Nephron progenitor cell (in vitro differentiated cells): ENCODE data around the gene TFEB.

Experiments
- DNase-seq: peaks from one replicate; pipeline ENCODE4 v3.0.0; 2021
- H3K27ac Mint-ChIP-seq: 2 replicates; pipeline ENCODE4 v1.8.0; 2021; ENCODE audit warnings: mild to moderate bottlenecking, moderate library complexity, mixed read lengths
- H3K27me3 Mint-ChIP-seq: 2 replicates; pipeline ENCODE4 v1.8.0; 2021; ENCODE audit warnings: mild to moderate bottlenecking, low read depth, mixed read lengths; ENCODE audit not compliant: poor library complexity
- H3K36me3 Mint-ChIP-seq: 2 replicates; pipeline ENCODE4 v1.8.0; 2021; ENCODE audit warnings: low read depth, mixed read lengths
- H3K4me1 Mint-ChIP-seq: 2 replicates; pipeline ENCODE4 v1.8.0; 2021; ENCODE audit warnings: mixed read lengths
- H3K4me3 Mint-ChIP-seq: 2 replicates; pipeline ENCODE4 v1.8.0; 2021; ENCODE audit warnings: mild to moderate bottlenecking, moderate library complexity, mixed read lengths
- H3K9me3 Mint-ChIP-seq: 2 replicates; pipeline ENCODE4 v1.8.0; 2021; ENCODE audit warnings: mild to moderate bottlenecking, moderate library complexity, mixed read lengths
- TF ChIP-seq, protein P1 (sequence below): fragments of 200-600 bp; sonication (generic); IDR thresholded peaks from 2 replicates; pipeline ENCODE4 v1.5.0; 2021; ENCODE audit warnings: antibody characterized with exemption

Gene TFEB

GRCh38 chr6:41736186-41736733 lies 852 bp upstream of the TFEB start:
- Mint-ChIP-seq H3K36me3 (no peaks in the 10 kb centered on the region), H3K9me3 (no peaks in the 10 kb centered on the region), H3K27ac (no peak overlapping the region), H3K4me1 (peaks cover 26% of the 10 kb centered on the region), H3K27me3 (peaks cover 4% of the 10 kb centered on the region), H3K4me3 (peak overlapping the region; percentile 70)
- TF ChIP-seq, protein P1, sequence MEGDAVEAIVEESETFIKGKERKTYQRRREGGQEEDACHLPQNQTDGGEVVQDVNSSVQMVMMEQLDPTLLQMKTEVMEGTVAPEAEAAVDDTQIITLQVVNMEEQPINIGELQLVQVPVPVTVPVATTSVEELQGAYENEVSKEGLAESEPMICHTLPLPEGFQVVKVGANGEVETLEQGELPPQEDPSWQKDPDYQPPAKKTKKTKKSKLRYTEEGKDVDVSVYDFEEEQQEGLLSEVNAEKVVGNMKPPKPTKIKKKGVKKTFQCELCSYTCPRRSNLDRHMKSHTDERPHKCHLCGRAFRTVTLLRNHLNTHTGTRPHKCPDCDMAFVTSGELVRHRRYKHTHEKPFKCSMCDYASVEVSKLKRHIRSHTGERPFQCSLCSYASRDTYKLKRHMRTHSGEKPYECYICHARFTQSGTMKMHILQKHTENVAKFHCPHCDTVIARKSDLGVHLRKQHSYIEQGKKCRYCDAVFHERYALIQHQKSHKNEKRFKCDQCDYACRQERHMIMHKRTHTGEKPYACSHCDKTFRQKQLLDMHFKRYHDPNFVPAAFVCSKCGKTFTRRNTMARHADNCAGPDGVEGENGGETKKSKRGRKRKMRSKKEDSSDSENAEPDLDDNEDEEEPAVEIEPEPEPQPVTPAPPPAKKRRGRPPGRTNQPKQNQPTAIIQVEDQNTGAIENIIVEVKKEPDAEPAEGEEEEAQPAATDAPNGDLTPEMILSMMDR = no peak
- DNase-seq = no peak

DNA sequence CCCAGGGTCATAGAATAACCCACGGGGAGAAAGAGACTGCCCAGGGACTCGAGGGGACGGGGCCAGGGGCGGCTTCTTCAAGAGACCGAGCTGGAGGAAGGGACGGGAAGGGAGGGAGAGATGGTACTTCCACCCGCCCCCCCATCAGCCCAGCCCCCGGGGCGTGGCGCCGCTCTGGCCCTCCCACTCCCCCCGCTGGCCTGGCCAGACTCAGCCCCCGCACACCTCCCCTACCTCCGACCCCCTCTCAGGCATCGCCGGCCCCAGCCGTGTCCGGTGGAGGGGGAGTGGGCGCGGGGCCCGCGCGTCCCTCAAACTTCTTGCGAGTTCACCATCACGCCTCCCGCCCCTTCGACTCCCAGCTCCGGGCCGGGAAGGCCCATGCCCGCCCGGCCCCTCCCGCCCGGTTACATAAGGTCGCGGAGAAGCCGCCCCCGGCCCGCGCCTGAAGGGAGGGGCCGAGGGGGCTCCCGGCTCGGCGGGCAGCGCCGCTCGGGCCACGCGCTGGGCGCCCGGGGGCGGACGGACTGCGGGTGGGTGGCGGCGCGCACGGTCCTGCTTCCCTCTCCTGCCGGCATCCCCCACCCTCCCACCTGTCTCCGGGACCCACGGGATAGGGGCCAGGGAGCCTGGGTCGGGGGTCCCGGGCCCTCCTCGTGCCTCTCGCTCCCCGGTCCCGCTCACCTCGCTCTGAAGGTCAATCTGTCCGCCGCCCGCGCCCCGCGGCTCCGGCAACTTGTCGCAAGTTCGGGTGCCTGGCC lies 562 bp downstream of the TFEB start:
- Mint-ChIP-seq H3K36me3 (no peaks in the 10 kb centered on the region), H3K4me1 (peaks cover 26% of the 10 kb centered on the region), H3K27ac (no peak overlapping the region), H3K4me3 (peak overlapping the region; percentile 70), H3K9me3 (no peaks in the 10 kb centered on the region), H3K27me3 (peaks cover 18% of the 10 kb centered on the region)
- TF ChIP-seq, protein P1 = no peak
- DNase-seq = peak; percentile 72

GRCh38 chr6:41733707-41734665 lies 1.4 kb downstream of the TFEB start:
- Mint-ChIP-seq H3K4me1 (peaks cover 26% of the 10 kb centered on the region), H3K27me3 (peaks cover 21% of the 10 kb centered on the region), H3K4me3 (peak overlapping the region; percentile 84), H3K27ac (peak overlapping the region; percentile 89), H3K36me3 (no peaks in the 10 kb centered on the region), H3K9me3 (no peaks in the 10 kb centered on the region)
- DNase-seq = peak; percentile 85
- TF ChIP-seq, protein P1 = no peak

- peak overlapping the region; percentile 84 for H3K4me3 Mint-ChIP-seq
- H3K27ac Mint-ChIP-seq = no peak overlapping the region
- peaks cover 24% of the 10 kb centered on the region for H3K27me3 Mint-ChIP-seq
- H3K9me3 Mint-ChIP-seq = no peaks in the 10 kb centered on the region
- peaks cover 26% of the 10 kb centered on the region for H3K4me1 Mint-ChIP-seq
- no peaks in the 10 kb centered on the region for H3K36me3 Mint-ChIP-seq
- TF ChIP-seq, protein P1 = no peak
- no peak for DNase-seq
These were observed 2.1 kb downstream of the TFEB start for GRCh38 chr6:41733360-41733706.

GRCh38 chr6:41732591-41733359 lies 2.6 kb downstream of the TFEB start:
- Mint-ChIP-seq H3K4me3 (peak overlapping the region; percentile 84), H3K27ac (no peak overlapping the region)

More at GRCh38 chr6:41732591-41733359, 2.6 kb downstream of the TFEB start:
- Mint-ChIP-seq H3K9me3 (no peaks in the 10 kb centered on the region), H3K4me1 (peaks cover 26% of the 10 kb centered on the region), H3K27me3 (peaks cover 24% of the 10 kb centered on the region), H3K36me3 (no peaks in the 10 kb centered on the region)
- TF ChIP-seq, protein P1 = no peak
- DNase-seq = no peak
